Thoracic aorta (tissue), 2 donors: ENCODE results near the gene RPP40. TPM values are rescaled to one million over a fixed set of nuclear protein-coding genes. Genes with fewer than 3 reads are reported as not detected.

ENCODE experiments used
- ATAC-seq: fragments of 150-250 bp; one replicate; pipeline ENCODE4 v1.8.0; 2017; ENCODE audit warnings: low read depth; ENCODE audit not compliant: insufficient number of reproducible peaks, low FRiP score
- DNase-seq: peaks from one replicate; pipeline ENCODE4 v3.0.0-alpha.2; 2020; ENCODE audit warnings: low spot score
- H3K27ac ChIP-seq, 2 donors: fragments of 200-600 bp; sonication (generic); 1 replicate in 1 of 2; 2 replicates in 1 of 2; pipeline ENCODE4 v1.5.1; 2016; ENCODE audit warnings: mild to moderate bottlenecking in 2 of 2, moderate library complexity in 2 of 2
- H3K27me3 ChIP-seq: fragments of 200-600 bp; sonication (generic); replicated peaks from 2 replicates; pipeline ENCODE4 v1.6.0; 2016; ENCODE audit warnings: mild to moderate bottlenecking; ENCODE audit not compliant: insufficient read depth
- H3K36me3 ChIP-seq: fragments of 200-600 bp; sonication (generic); one replicate; pipeline ENCODE4 v1.5.1; 2016
- H3K4me1 ChIP-seq, 2 donors: fragments of 200-600 bp; sonication (generic); 1 replicate in 1 of 2; 2 replicates in 1 of 2; pipeline versions ENCODE4 v1.5.1 to v1.6.0; 2016; ENCODE audit warnings: low read depth in 2 of 2, mild to moderate bottlenecking in 1 of 2; ENCODE audit not compliant: control insufficient read depth in 1 of 2
- H3K4me3 ChIP-seq: fragments of 200-600 bp; sonication (generic); 2 replicates; pipeline ENCODE4 v1.5.1; 2016; ENCODE audit warnings: mild to moderate bottlenecking
- H3K9me3 ChIP-seq: fragments of 200-600 bp; sonication (generic); 2 replicates; pipeline ENCODE4 v1.5.1; 2016
- total RNA-seq, 2 donors: library from RNA; depleted of rRNA; stranded (reverse); fragments of >200 nt; gene quantifications; one replicate each; pipeline versions ENCODE4 v1.1.0 to v1.2.3, GENCODE V29; 2016
- TF ChIP-seq, protein P1 (sequence below): fragments of 200-600 bp; sonication (generic); IDR thresholded peaks from one replicate; pipeline ENCODE4 v1.5.1; 2019; ENCODE audit warnings: antibody characterized with exemption

The RPP40 gene
- total RNA-seq, 2 donors from 2014 or later: 2.4 to 11.4 TPM

DNA sequence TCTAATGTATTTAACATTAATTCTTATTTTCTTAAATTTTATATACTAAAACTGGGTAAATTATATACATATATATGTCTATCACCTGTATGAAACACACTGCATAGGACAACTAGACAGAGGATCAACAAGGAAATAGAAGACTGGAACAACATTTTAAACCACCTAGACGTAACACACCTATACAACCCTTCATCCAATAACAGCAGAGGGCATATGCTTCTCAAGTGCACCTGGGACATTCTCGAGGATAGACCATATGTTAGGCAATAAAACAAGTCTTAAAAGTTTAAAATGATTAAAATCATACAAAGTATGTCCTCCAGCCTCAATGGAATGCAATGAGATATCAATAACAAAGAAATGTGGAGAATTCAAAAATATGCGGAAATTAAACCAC, 45.2 kb downstream of the RPP40 start:
- TF ChIP-seq, protein P1, sequence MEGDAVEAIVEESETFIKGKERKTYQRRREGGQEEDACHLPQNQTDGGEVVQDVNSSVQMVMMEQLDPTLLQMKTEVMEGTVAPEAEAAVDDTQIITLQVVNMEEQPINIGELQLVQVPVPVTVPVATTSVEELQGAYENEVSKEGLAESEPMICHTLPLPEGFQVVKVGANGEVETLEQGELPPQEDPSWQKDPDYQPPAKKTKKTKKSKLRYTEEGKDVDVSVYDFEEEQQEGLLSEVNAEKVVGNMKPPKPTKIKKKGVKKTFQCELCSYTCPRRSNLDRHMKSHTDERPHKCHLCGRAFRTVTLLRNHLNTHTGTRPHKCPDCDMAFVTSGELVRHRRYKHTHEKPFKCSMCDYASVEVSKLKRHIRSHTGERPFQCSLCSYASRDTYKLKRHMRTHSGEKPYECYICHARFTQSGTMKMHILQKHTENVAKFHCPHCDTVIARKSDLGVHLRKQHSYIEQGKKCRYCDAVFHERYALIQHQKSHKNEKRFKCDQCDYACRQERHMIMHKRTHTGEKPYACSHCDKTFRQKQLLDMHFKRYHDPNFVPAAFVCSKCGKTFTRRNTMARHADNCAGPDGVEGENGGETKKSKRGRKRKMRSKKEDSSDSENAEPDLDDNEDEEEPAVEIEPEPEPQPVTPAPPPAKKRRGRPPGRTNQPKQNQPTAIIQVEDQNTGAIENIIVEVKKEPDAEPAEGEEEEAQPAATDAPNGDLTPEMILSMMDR: no peak
- Histone ChIP-seq H3K4me1 (no peaks in the 10 kb centered on the region), H3K27ac (no peak overlapping the region), H3K36me3 (peaks cover 6% of the 10 kb centered on the region), H3K4me3 (no peak overlapping the region), H3K9me3 (no peaks in the 10 kb centered on the region), H3K27me3 (no peaks in the 10 kb centered on the region)
- no peak for ATAC-seq
- DNase-seq: no peak

DNA sequence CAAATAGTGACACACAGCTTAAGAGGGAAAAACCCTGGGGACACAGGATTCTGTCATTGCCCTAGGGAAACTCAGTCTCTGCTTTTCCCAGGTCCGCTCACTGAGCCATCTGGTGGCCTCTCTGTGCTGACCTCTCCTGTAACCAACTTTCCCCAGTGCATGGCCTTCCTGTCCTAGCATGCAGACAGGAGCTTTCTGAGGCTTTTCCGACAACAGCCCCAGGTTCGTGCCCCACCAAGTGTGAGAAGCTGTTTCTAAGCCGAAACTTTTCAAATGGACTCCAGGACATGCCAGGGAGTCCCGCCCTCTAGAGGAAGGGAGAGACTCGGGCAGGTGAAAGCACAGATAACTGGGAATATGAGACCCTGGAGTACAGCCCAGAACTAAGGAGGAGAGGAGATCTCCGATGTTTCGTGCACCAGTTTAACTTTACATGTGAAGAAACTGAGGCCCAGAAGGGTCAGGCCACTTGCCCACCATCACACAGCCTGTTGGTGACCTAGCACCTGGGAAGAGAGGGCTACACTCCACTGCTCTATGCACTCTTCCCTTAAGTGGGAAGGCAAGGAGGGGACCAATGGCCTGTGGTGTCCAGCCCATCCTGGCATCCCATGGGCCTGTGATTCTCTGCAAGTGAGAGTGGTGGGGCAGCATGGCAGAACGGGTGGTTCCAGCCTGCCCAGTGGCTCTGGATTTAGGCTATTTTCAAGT, 46.2 kb downstream of the RPP40 start:
- TF ChIP-seq, protein P1: no peak
- H3K27ac ChIP-seq: no peak overlapping the region
- no peak for DNase-seq

DNA sequence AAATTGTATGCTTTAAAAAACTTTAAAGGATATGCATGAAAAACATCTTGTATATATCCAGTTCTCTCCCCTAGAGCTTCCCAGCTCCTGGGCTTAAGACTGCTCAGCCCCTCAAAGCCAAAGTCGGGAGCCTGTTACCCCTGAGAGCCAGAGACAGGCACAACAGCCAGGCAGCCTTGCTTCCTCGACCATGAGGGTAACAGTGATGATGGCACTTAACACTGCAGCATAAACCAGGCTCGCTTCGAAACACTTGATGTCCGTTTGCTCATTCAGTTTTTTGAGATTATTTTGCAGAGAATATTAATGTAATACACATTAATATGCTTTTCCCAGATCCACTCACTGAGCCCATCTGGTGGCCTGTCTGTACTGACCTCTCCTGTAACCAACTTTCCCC, 47.2 kb downstream of the RPP40 start:
- no peaks in the 10 kb centered on the region for H3K9me3 ChIP-seq
- H3K36me3 ChIP-seq: peaks cover 14% of the 10 kb centered on the region
- TF ChIP-seq, protein P1: no peak
- ATAC-seq (no peak), DNase-seq (no peak)
- H3K4me1 ChIP-seq: no peaks in the 10 kb centered on the region
- no peaks in the 10 kb centered on the region for H3K27me3 ChIP-seq
- H3K27ac ChIP-seq: no peak overlapping the region
- no peak overlapping the region for H3K4me3 ChIP-seq

More for the DNA sequence above, 46.2 kb downstream of the RPP40 start:
- Histone ChIP-seq H3K27me3 (no peaks in the 10 kb centered on the region), H3K4me1 (no peaks in the 10 kb centered on the region), H3K9me3 (no peaks in the 10 kb centered on the region), H3K36me3 (peaks cover 6% of the 10 kb centered on the region), H3K4me3 (no peak overlapping the region)
- ATAC-seq: no peak

DNA sequence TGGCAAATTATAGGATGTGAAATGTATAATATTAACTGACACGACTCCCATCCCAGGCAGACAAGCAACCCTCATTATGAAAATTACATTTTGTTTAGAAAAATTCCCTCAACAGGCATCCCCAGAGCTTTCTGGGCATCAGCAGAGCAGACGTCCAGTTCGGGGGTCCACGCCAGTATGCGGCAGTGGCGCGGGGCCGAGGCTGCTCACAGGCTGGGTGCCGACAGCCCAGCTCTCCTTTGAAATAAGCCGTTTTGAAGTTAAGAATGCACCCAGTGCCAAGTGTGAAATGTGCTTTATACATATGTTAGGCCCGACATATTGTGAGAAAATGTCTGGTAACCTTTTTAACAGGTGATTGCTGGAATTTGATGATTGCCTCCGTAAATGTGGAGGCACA, 50.4 kb downstream of the RPP40 start:
- TF ChIP-seq, protein P1: no peak
- ATAC-seq: no peak
- Histone ChIP-seq H3K27me3 (no peaks in the 10 kb centered on the region), H3K4me3 (no peak overlapping the region), H3K36me3 (peaks cover 17% of the 10 kb centered on the region), H3K9me3 (no peaks in the 10 kb centered on the region), H3K4me1 (no peaks in the 10 kb centered on the region), H3K27ac (no peak overlapping the region)
- no peak for DNase-seq

DNA sequence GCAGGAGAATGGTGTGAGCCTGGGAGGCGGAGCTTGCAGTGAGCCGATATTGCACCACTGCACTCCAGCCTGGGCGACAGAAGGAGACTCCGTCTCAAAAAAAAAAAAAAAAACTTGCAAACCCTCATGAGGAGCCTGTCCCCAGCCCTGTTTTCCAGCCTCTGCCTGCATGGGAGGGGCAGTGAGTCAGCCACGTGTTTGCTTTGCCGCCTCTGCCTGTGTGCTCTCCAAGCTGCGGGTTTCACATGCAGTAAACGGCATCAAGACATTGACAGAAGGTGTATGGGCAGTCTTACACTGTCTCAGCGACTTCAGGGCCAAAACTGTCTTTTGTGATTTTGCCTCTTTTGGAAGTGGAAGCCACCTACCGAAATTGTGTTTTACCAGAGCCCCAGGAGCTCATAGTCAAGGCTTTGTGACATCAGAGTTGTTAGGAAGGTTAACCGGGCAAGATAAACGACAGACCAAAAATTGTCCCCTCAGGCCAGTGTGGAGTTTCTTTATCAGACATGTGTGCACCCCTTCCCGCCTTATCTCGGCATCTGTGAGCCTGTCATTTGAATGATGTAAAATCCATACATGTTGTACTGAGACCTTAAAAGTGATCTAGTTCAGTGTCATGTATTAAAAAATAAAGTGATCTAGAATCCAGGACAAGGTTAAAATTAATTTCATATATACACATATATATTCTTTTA, 52.9 kb downstream of the RPP40 start:
- H3K9me3 ChIP-seq: no peaks in the 10 kb centered on the region
- H3K36me3 ChIP-seq: peaks cover 21% of the 10 kb centered on the region
- no peak overlapping the region for H3K27ac ChIP-seq
- DNase-seq (no peak), ATAC-seq (no peak)
- no peak overlapping the region for H3K4me3 ChIP-seq
- H3K4me1 ChIP-seq: no peaks in the 10 kb centered on the region
- TF ChIP-seq, protein P1: no peak
- H3K27me3 ChIP-seq: no peaks in the 10 kb centered on the region
